IMR-90 (cell line): Measurements from ENCODE around the gene PPIL3. TPM values are rescaled to one million over a fixed set of nuclear protein-coding genes. Genes with fewer than 3 reads are reported as not detected.

Source experiments
- ATAC-seq: fragments of 200-7000 bp; cut with Tn5 transposase; 2 replicates; pipeline ENCODE4 v1.9.1; 2020; ENCODE audit warnings: low read depth, mild to moderate bottlenecking, moderate library complexity
- BruUV-seq: library from RNA; stranded (reverse); fragments of 400-500 nt; replicated peaks from 2 replicates; lab custom pipeline; 2021; lab: Mats Ljungman, UMichigan
- CTCF ChIA-PET: fragments of 300-600 bp; formaldehyde crosslinking; extraction: SDS; loops from one replicate; lab custom pipeline; 2021; ENCODE audit warnings: antibody characterized with exemption; lab: Yijun Ruan, JAX
- POLR2A ChIA-PET: fragments of 300-600 bp; sonication (Branson Sonifier 250); formaldehyde crosslinking; loops from one replicate; lab custom pipeline; 2022; ENCODE audit warnings: antibody characterized with exemption; ENCODE audit not compliant: unreplicated experiment; lab: Charles Lee
- DNase-seq: peaks from one replicate; pipeline ENCODE4 v3.0.0; 2013
- H2AFZ ChIP-seq: replicated peaks from 2 replicates; pipeline ENCODE3; 2013; ENCODE audit warnings: low read length, mild to moderate bottlenecking; ENCODE audit not compliant: poor library complexity
- H2AK5ac ChIP-seq: 2 replicates; pipeline ENCODE4 v1.6.1; 2013; ENCODE audit warnings: low read depth, low read length, inconsistent platforms
- H2AK9ac ChIP-seq: replicated peaks from 2 replicates; pipeline ENCODE3; 2013; ENCODE audit warnings: mild to moderate bottlenecking, low read depth, low read length, moderate library complexity; ENCODE audit not compliant: poor library complexity
- H2BK120ac ChIP-seq: 2 replicates; pipeline ENCODE4 v1.6.1; 2013; ENCODE audit warnings: low read depth, low read length, inconsistent platforms
- H2BK15ac ChIP-seq: 3 replicates; pipeline ENCODE4 v1.6.1; 2013; ENCODE audit warnings: low read depth, low read length, inconsistent platforms
- H2BK20ac ChIP-seq: 2 replicates; pipeline ENCODE4 v1.6.1; 2013; ENCODE audit warnings: low read depth, mild to moderate bottlenecking, inconsistent platforms, low read length, moderate library complexity
- H2BK5ac ChIP-seq: 2 replicates; pipeline ENCODE4 v1.6.1; 2013; ENCODE audit warnings: mild to moderate bottlenecking, low read depth, low read length, inconsistent platforms; ENCODE audit not compliant: poor library complexity, severe bottlenecking
- H3K14ac ChIP-seq: replicated peaks from 2 replicates; pipeline ENCODE4 v1.6.1; 2013; ENCODE audit warnings: low read depth, low read length, inconsistent platforms
- H3K18ac ChIP-seq: 2 replicates; pipeline ENCODE4 v1.6.1; 2013; ENCODE audit warnings: low read depth, low read length, control low read depth
- H3K23ac ChIP-seq: 2 replicates; pipeline ENCODE4 v1.6.1; 2013; ENCODE audit warnings: low read depth, low read length, inconsistent platforms
- H3K27ac ChIP-seq: 2 replicates; pipeline ENCODE4 v1.5.1; 2013; ENCODE audit warnings: mild to moderate bottlenecking, control low read depth, low read length; ENCODE audit not compliant: insufficient read depth
- H3K27me3 ChIP-seq: 2 replicates; pipeline ENCODE4 v1.6.1; 2013; ENCODE audit warnings: low read length; ENCODE audit not compliant: control insufficient read depth, insufficient read depth
- H3K36me3 ChIP-seq: 2 replicates; pipeline ENCODE4 v1.6.1; 2013; ENCODE audit warnings: low read length, mixed read lengths; ENCODE audit not compliant: control insufficient read depth, insufficient read depth
- H3K4ac ChIP-seq: 2 replicates; pipeline ENCODE4 v1.6.1; 2013; ENCODE audit warnings: low read depth, low read length, inconsistent platforms
- H3K4me1 ChIP-seq: 2 replicates; pipeline ENCODE4 v1.6.1; 2013; ENCODE audit warnings: low read length, mixed read lengths; ENCODE audit not compliant: control insufficient read depth, insufficient read depth
- H3K4me2 ChIP-seq: 2 replicates; pipeline ENCODE4 v1.6.1; 2013; ENCODE audit warnings: low read depth, mild to moderate bottlenecking, control low read depth, low read length, moderate library complexity
- H3K4me3 ChIP-seq: 2 replicates; pipeline ENCODE4 v1.5.1; 2013; ENCODE audit warnings: low read depth, mild to moderate bottlenecking, control low read depth, low read length, moderate library complexity; ENCODE audit not compliant: insufficient read depth
- H3K56ac ChIP-seq: 2 replicates; pipeline ENCODE4 v1.6.1; 2013; ENCODE audit warnings: low read length, inconsistent platforms; ENCODE audit not compliant: insufficient read depth; ENCODE audit errors: extremely low read depth
- H3K79me1 ChIP-seq, 2 experiments: 2 replicates each; pipeline ENCODE4 v1.6.1; 2013; ENCODE audit warnings: low read length in 2 of 2, inconsistent platforms in 1 of 2, low read depth in 1 of 2
- H3K9ac ChIP-seq: 2 replicates; pipeline ENCODE4 v1.6.1; 2013; ENCODE audit warnings: low read depth, low read length, control low read depth
- H3K9me1 ChIP-seq: 2 replicates; pipeline ENCODE4 v1.6.1; 2013; ENCODE audit warnings: low read length, inconsistent platforms; ENCODE audit not compliant: insufficient read depth
- H3K9me3 ChIP-seq: 2 replicates; pipeline ENCODE4 v1.6.1; 2013; ENCODE audit warnings: low read length; ENCODE audit not compliant: control insufficient read depth, insufficient read depth
- H4K20me1 ChIP-seq: 2 replicates; pipeline ENCODE4 v1.6.1; 2013; ENCODE audit warnings: low read length, inconsistent platforms; ENCODE audit not compliant: insufficient read depth
- H4K5ac ChIP-seq: 2 replicates; pipeline ENCODE4 v1.6.1; 2013; ENCODE audit warnings: mild to moderate bottlenecking, low read depth, low read length, control low read depth
- H4K8ac ChIP-seq, 2 experiments: 2 replicates each; pipeline ENCODE4 v1.6.1; 2013; ENCODE audit warnings: low read depth in 2 of 2, low read length in 2 of 2, control low read depth in 1 of 2, inconsistent platforms in 1 of 2
- H4K91ac ChIP-seq: 2 replicates; pipeline ENCODE4 v1.6.1; 2013; ENCODE audit warnings: low read depth, low read length, inconsistent platforms; ENCODE audit not compliant: insufficient read depth
- BHLHE40 ChIP-seq: fragments of 150-350 bp; IDR thresholded peaks from 2 replicates; pipeline ENCODE4 v1.6.1; 2016; ENCODE audit warnings: mild to moderate bottlenecking, low read depth, low read length
- CEBPB ChIP-seq: IDR thresholded peaks from 2 replicates; pipeline ENCODE4 v1.6.1; 2012; ENCODE audit warnings: low read depth, low read length, improper control_type of control experiment
- CHD1 ChIP-seq: IDR thresholded peaks from 2 replicates; pipeline ENCODE4 v1.6.1; 2012; ENCODE audit warnings: low read depth, low read length, improper control_type of control experiment
- CTCF ChIP-seq: conservative IDR thresholded peaks from 2 replicates; pipeline ENCODE4 v1.5.1; 2012; ENCODE audit warnings: mild to moderate bottlenecking, low read depth, low read length, improper control_type of control experiment
- ELK1 ChIP-seq: fragments of 150-350 bp; IDR thresholded peaks from 2 replicates; pipeline ENCODE4 v1.6.1; 2016; ENCODE audit warnings: low read depth, mild to moderate bottlenecking, low read length, moderate library complexity, borderline replicate concordance
- FOS ChIP-seq: fragments of 150-350 bp; IDR thresholded peaks from 2 replicates; pipeline ENCODE4 v1.6.1; 2016; ENCODE audit warnings: low read depth, low read length
- MAFK ChIP-seq: IDR thresholded peaks from 2 replicates; pipeline ENCODE4 v1.6.1; 2012; ENCODE audit warnings: low read depth, low read length, improper control_type of control experiment
- MAZ ChIP-seq: IDR thresholded peaks from 2 replicates; pipeline ENCODE4 v1.6.1; 2012; ENCODE audit warnings: low read depth, mild to moderate bottlenecking, low read length, improper control_type of control experiment, moderate library complexity, borderline replicate concordance
- MXI1 ChIP-seq: IDR thresholded peaks from 2 replicates; pipeline ENCODE4 v1.6.1; 2012; ENCODE audit warnings: low read depth, mild to moderate bottlenecking, low read length, moderate library complexity, borderline replicate concordance
- NFE2L2 ChIP-seq: fragments of 150-350 bp; IDR thresholded peaks from 2 replicates; pipeline ENCODE4 v1.6.1; 2016; ENCODE audit warnings: low read depth, mild to moderate bottlenecking, low read length
- POLR2A ChIP-seq: IDR thresholded peaks from 2 replicates; pipeline ENCODE4 v1.6.1; 2012; ENCODE audit warnings: mild to moderate bottlenecking, low read depth, low read length
- RAD21 ChIP-seq: IDR thresholded peaks from 2 replicates; pipeline ENCODE4 v1.6.1; 2012; ENCODE audit warnings: low read length, improper control_type of control experiment
- RCOR1 ChIP-seq: IDR thresholded peaks from 2 replicates; pipeline ENCODE4 v1.6.1; 2012; ENCODE audit warnings: mild to moderate bottlenecking, low read length, improper control_type of control experiment; ENCODE audit not compliant: insufficient replicate concordance
- RFX5 ChIP-seq: IDR thresholded peaks from 2 replicates; pipeline ENCODE4 v1.8.0; 2012; ENCODE audit warnings: low read depth, mild to moderate bottlenecking, low read length, moderate library complexity
- SMC3 ChIP-seq: fragments of 150-350 bp; IDR thresholded peaks from 2 replicates; pipeline ENCODE4 v1.6.1; 2016; ENCODE audit warnings: low read depth, mild to moderate bottlenecking, antibody characterized with exemption, low read length, moderate library complexity
- USF2 ChIP-seq: fragments of 150-350 bp; IDR thresholded peaks from 2 replicates; pipeline ENCODE4 v1.6.1; 2017; ENCODE audit warnings: mild to moderate bottlenecking, antibody characterized with exemption, low read length, low read depth
- WGBS, 2 experiments: methylation state at CpG; one replicate each; pipeline versions ENCODE4 v1.1.5 to v1.1.7; 2013; ENCODE audit warnings: missing lambda C conversion rate in 2 of 2; ENCODE audit not compliant: insufficient read length in 1 of 2; ENCODE audit errors: extremely low coverage in 2 of 2; 5-methylcytosine and 5-hydroxymethylcytosine counted together
- dilution Hi-C: fragments of 300-500 bp; cut with HindIII; formaldehyde crosslinking; loops from one replicate; pipeline ENCODE4 v1.14.3; 2018; ENCODE audit warnings: low sequenced_read_pairs; ENCODE audit not compliant: unreplicated experiment
- in situ Hi-C: fragments of 300-500 bp; cut with MboI; formaldehyde crosslinking; loops from 3 replicates; pipeline ENCODE4 v1.14.3; 2019; ENCODE audit warnings: low sequenced_read_pairs, inconsistent platforms, mixed read lengths
- intact Hi-C: fragments of 100-400 bp; cut with micrococcal nuclease; formaldehyde crosslinking; loops from 2 replicates; pipeline ENCODE4 v1.10.0; 2022
- polyA plus RNA-seq, 3 experiments: library from polyadenylated mRNA; depleted of rRNA; stranded (reverse); fragments of >200 nt; gene quantifications; 2 replicates each; pipeline ENCODE4 v1.2.3, GENCODE V29; 2012; ENCODE audit warnings: low replicate concordance in 1 of 3
- total RNA-seq: library from RNA; depleted of rRNA; stranded (reverse); fragments of >200 nt; gene quantifications from 2 replicates; pipeline ENCODE4 v1.2.3, GENCODE V29; 2012

Gene PPIL3
- total and polyA plus RNA-seq, 2 of the 4 experiments (the other 2 are of a cell fraction), result 35.1 to 47.9 TPM

DNA sequence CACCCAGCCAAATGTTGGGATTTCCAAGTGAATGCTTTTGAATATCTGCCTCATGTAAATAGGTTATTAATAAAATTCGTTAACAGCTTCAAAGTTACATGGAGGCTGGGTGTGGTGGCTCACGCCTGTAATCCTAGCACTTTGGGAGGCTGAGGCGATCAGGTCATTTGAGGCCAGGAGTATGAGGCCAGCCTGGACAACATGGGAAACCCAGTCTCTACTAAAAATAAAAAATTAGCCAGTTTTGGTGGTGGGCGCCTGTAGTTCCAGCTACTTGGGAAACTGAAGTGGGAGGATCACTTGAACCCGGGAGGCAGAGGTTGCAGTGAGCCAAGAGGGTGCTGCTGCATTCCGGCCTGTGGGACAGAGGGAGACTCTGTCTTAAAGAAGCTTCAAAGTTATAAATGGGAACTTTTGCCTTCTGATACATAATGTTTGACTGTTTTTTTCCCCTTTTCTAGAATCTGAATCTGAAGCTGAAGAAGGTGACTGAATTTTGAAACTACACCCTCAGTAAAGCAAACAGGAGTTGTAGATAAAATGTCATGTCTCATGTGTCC lies 67.1 kb downstream of the PPIL3 start:
- H3K4me1 ChIP-seq, result peaks cover 3% of the 10 kb centered on the region
- ATAC-seq, result no peak
- WGBS, 2 experiments, result 100% methylated on average over 2 of the region's 6 CpGs; no CpG with 5 or more reads in 1 of the 2 experiments
- CTCF ChIA-PET, result no interaction called here
- intact Hi-C loops (no loop called here), dilution Hi-C loops (no loop called here), in situ Hi-C loops (no loop called here)
- no peak overlapping the region for H2AFZ ChIP-seq
- H3K14ac ChIP-seq, result no peak overlapping the region
- no peak overlapping the region for H3K4me3 ChIP-seq
- H3K56ac ChIP-seq, result no peak overlapping the region
- no peak overlapping the region for H4K8ac ChIP-seq
- H3K9me1 ChIP-seq, result no peaks in the 10 kb centered on the region
- no peak overlapping the region for H2AK9ac ChIP-seq
- no peak overlapping the region for H3K23ac ChIP-seq
- peaks cover 33% of the 10 kb centered on the region for H4K20me1 ChIP-seq
- no peak overlapping the region for H3K9ac ChIP-seq
- H3K9me3 ChIP-seq, result no peaks in the 10 kb centered on the region
- TF ChIP-seq ELK1 (no peak), SMC3 (no peak), CHD1 (no peak), RFX5 (no peak), CTCF (no peak), NFE2L2 (no peak), MXI1 (no peak), MAFK (no peak), CEBPB (no peak), POLR2A (no peak; the same call in 1 of the 2 replicates), FOS (no peak), USF2 (no peak), BHLHE40 (no peak), MAZ (no peak), RAD21 (no peak), RCOR1 (no peak)
- no peak overlapping the region for H2BK120ac ChIP-seq
- POLR2A ChIA-PET, result interaction anchor here (0.7 kb wide), 1 partner anchor 121 kb away, joined by 4 read pairs; no protein-coding TSS in a partner anchor
- H4K5ac ChIP-seq, result no peak overlapping the region
- H2AK5ac ChIP-seq, result no peak overlapping the region
- no peak overlapping the region for H2BK5ac ChIP-seq
- H3K27ac ChIP-seq, result no peak overlapping the region
- H2BK20ac ChIP-seq, result no peak overlapping the region
- no peak overlapping the region for H3K4ac ChIP-seq
- peaks cover 32% of the 10 kb centered on the region for H3K36me3 ChIP-seq
- no peak overlapping the region for H2BK15ac ChIP-seq
- no peak overlapping the region for H3K18ac ChIP-seq
- DNase-seq, result no peak
- no peaks in the 10 kb centered on the region for H3K27me3 ChIP-seq
- no peak overlapping the region for H3K4me2 ChIP-seq
- H3K79me1 ChIP-seq, result peaks cover 21 to 35% of the 10 kb centered on the region in 2 experiments
- no TSS peak for BruUV-seq
- H4K91ac ChIP-seq, result no peak overlapping the region
